ENCODE measurements around the gene OXSM. TPM values are rescaled to one million over a fixed set of nuclear protein-coding genes. Genes with fewer than 3 reads are reported as not detected.

OXSM gene
- total RNA-seq, 4 donors from 2014 or later, result 7.0 to 9.1 (median 8.4) TPM

GRCh38 chr3:25820816-25821486 is 31.1 kb downstream of the OXSM start:
- intact Hi-C loops (cut with DNase I; ENCODE audit: low total_unique reads), result no loop called here
- no peak overlapping the region for H3K4me3 ChIP-seq (ENCODE audit: low read depth, poor library complexity, severe bottlenecking)
- TF ChIP-seq POLR2A (IDR thresholded peaks at IDR 0.05), result no peak
- TF ChIP-seq, protein P1, sequence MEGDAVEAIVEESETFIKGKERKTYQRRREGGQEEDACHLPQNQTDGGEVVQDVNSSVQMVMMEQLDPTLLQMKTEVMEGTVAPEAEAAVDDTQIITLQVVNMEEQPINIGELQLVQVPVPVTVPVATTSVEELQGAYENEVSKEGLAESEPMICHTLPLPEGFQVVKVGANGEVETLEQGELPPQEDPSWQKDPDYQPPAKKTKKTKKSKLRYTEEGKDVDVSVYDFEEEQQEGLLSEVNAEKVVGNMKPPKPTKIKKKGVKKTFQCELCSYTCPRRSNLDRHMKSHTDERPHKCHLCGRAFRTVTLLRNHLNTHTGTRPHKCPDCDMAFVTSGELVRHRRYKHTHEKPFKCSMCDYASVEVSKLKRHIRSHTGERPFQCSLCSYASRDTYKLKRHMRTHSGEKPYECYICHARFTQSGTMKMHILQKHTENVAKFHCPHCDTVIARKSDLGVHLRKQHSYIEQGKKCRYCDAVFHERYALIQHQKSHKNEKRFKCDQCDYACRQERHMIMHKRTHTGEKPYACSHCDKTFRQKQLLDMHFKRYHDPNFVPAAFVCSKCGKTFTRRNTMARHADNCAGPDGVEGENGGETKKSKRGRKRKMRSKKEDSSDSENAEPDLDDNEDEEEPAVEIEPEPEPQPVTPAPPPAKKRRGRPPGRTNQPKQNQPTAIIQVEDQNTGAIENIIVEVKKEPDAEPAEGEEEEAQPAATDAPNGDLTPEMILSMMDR (IDR thresholded peaks at IDR 0.05), result no peak
- DNase-seq (ENCODE audit: low spot score in 2 of 2), result no peak
- 74 to 75% methylated on average over 4 of the region's 4 CpGs for WGBS, 2 donors

DNA sequence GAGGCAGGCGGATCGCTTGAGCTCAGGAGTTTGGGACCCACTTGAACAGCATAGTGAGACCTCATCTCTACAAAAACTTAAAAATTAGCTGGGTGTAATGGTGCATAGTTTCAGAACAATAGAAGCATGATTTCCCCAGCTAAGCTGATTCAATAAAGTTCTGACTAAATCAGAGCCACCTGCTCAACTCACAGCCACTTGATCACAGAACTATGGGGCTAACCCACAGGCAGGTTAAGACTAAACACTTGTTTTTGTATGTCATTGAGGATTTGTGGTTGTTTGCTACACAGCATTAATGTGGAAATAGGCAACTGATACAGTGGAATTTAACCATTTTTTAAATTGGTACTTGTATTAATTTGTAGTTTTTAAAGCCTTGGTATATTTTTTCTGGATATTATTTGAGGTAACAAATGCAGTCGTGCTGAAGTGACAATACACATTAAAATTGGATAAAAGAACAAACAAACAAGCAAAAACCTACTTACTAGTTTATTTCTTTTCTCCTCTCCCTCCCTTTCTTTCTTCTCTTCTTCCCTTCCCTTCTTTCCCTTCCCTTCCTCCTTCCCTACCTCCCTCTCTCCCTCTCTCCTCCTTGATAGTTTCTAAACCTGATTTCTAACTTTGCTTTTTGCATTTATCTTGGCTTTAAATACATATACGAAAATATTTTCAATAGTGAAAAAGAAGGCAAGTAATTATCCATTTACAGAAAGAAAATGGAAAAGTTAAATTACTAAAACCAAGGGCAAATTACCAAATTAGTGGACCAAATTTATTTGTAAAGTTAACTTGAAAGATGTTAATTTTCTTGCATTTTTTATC is 32.1 kb downstream of the OXSM start:
- H3K4me3 ChIP-seq (ENCODE audit: low read depth, poor library complexity, severe bottlenecking), result no peak overlapping the region
- DNase-seq (ENCODE audit: low spot score in 2 of 2), result no peak
- 69 to 73% methylated on average over 4 of the region's 4 CpGs for WGBS, 2 donors
- intact Hi-C loops (cut with DNase I; ENCODE audit: low total_unique reads), result no loop called here
- no peak for TF ChIP-seq POLR2A (IDR thresholded peaks at IDR 0.05)
- TF ChIP-seq, protein P1 (IDR thresholded peaks at IDR 0.05), result no peak

- no peak for DNase-seq (ENCODE audit: low spot score in 2 of 2)
- no peak for TF ChIP-seq POLR2A (IDR thresholded peaks at IDR 0.05)
- TF ChIP-seq, protein P1 (IDR thresholded peaks at IDR 0.05), result no peak
- intact Hi-C loops (cut with DNase I; ENCODE audit: low total_unique reads), result no loop called here
- whole genome bisulfite sequencing, 2 donors, result 84 to 93% methylated on average over 3 of the region's 3 CpGs
- no peak overlapping the region for H3K4me3 ChIP-seq (ENCODE audit: low read depth, poor library complexity, severe bottlenecking)
These were observed 33.4 kb downstream of the OXSM start for GRCh38 chr3:25823314-25823713.

DNA sequence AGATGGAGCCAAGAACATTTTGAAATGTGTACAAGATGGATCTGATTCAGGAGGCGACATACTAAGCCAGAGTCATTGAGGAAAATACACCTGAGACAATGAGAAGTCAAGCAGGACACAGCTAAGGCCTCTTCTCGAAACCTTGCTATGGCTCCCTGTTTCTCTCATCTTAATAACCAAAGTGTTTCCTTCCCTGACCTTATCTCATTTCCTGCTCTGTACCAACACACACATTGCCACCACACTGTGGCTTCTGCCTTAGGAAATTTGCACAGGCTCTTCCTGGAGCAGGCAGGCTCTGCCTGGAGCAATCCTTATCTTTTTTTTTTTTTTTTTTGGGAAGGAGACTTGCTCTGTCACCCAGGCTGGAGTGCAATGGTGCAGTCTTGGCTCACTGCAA is 36.6 kb downstream of the OXSM start:
- TF ChIP-seq, protein P1 (IDR thresholded peaks at IDR 0.05), result no peak
- TF ChIP-seq POLR2A (IDR thresholded peaks at IDR 0.05), result no peak
- 32% methylated on average over 2 of the region's 2 CpGs for WGBS, 2 donors

GRCh38 chr3:25830373-25831280 is 40.7 kb downstream of the OXSM start:
- no peak for DNase-seq (ENCODE audit: low spot score in 2 of 2)
- intact Hi-C loops (cut with DNase I; ENCODE audit: low total_unique reads), result no loop called here
- H3K4me3 ChIP-seq (ENCODE audit: low read depth, poor library complexity, severe bottlenecking), result no peak overlapping the region
- 50 to 60% methylated on average over 6 of the region's 6 CpGs for WGBS, 2 donors
- no peak for TF ChIP-seq POLR2A (IDR thresholded peaks at IDR 0.05)
- TF ChIP-seq, protein P1 (IDR thresholded peaks at IDR 0.05), result no peak

More for the DNA sequence above, 36.6 kb downstream of the OXSM start:
- intact Hi-C loops (cut with DNase I; ENCODE audit: low total_unique reads), result no loop called here
- H3K4me3 ChIP-seq (ENCODE audit: low read depth, poor library complexity, severe bottlenecking), result no peak overlapping the region
- DNase-seq (ENCODE audit: low spot score in 2 of 2), result no peak

Measured in lower leg skin (tissue), 4 donors.